Stimulated activated CD4-positive, alpha-beta T cell treated with anti-CD3 and anti-CD28 coated beads, Interleukin-12 subunit alpha, Interleukin-12 subunit beta, amount 100 ng/mL, for 4 hours (primary cell): ENCODE results near the gene ABR.

ENCODE experiments used
- DNase-seq: peaks from one replicate; pipeline ENCODE4 v3.0.0-alpha.2; 2020

Gene ABR

DNA sequence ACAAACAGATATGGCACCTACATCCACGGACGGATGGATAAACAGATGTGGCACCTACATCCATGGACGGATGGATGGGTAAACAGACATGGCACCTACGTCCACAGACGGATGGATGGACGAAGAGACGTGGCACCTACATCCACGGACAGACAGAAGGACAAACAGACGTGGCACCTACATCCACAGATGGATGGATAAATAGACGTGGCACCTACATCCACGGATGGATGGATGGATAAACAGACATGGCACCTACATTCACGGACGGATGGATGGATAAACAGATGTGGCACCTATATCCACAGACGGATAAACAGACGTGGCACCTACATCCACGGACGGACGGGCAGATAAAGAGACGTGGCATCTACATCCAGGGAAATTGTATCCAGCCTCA, 137.3 kb downstream of the ABR start:
- DNase-seq: no peak

DNA sequence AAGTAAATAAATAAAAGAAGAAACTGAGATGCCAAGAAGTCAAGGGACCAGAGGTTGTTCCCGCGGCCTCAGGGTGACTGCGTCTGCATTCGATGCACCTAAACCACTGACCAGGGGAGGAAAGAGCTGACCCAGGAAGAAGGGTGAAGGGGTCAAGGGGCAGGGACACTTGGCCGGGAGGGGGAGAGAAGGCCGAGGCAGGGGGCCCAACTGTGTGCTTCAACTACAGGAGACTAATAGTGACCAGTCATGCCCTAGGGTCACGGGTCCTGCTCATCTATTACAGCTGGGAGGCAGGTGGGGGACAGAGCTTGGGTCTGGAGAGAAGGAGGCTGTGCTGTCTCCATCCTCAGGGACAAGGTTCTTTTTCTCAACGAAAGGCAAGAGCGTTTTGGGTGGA, 138.0 kb downstream of the ABR start:
- DNase-seq: no peak

DNA sequence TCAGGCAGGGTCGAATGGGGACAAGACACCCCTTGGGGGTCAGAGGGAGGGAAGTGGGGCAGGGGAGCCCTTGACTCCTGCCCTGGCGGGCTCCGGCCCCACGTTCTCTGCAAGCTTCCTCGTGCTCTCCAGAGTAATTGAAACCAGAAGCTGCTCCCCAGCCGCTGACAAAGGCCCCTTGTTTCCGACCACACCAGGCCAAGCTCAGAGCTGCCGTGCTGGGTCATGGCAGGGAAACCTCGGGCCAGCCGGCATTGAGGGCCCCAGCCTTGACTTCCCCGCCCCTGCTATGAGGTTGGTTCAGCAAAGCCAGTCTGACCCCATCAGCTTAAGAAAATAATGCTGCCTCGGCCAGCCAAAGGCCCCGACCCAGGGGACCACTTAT, 139.6 kb downstream of the ABR start:
- DNase-seq: no peak

DNA sequence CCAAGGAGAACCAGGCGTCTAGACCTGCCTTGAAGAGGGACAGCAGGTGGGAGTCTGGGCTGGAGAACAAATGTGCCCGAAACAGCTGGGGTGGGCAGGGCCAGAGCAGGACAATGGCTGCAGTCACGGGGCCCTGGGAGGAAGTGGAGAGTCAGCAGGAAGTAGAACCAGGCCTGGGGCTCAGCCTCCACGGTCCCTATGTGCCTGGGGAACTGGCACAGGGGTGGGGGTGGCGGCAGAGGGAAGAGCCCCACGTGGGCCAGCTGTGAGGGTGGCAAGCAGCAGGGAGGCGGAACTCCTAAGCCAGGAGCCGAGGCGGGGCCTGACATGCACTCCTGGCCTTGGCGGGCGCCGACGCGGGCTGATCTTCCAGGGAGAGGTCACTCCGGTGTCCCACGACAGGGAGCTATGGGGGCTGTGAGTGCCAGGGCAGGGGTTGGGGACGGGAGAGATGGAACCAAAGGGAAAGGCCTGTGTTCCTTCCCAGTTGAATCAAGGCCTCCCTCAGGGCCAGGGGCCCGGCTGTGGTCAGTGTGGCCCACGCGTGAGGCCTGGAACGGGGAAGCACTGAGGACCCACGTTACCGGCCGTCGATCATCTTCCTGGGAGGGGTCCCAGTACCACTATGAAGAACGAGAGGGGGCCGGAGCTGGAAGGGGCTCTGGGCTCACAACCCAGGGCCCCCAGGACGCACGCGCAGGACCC, 140.1 kb downstream of the ABR start:
- DNase-seq: no peak

DNA sequence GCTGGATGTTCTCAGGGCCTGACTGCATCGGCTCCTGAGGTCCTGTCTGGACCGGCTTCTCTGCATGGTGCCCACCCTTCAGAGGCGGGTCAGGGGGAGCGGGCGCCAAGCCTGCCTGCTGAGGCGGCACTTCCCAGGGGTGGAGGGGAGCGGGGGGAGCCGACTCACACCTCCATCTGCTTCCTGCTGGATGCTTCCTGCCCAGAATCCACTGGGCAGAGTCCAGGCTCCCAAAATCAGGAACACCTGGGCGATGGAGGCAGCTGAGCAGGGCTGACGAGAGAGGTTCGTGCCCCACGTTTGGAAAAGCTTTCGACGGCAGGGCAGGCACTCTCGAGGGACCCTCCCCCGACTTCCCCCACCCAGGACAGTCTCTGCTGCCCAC, 140.7 kb downstream of the ABR start:
- no peak for DNase-seq

DNA sequence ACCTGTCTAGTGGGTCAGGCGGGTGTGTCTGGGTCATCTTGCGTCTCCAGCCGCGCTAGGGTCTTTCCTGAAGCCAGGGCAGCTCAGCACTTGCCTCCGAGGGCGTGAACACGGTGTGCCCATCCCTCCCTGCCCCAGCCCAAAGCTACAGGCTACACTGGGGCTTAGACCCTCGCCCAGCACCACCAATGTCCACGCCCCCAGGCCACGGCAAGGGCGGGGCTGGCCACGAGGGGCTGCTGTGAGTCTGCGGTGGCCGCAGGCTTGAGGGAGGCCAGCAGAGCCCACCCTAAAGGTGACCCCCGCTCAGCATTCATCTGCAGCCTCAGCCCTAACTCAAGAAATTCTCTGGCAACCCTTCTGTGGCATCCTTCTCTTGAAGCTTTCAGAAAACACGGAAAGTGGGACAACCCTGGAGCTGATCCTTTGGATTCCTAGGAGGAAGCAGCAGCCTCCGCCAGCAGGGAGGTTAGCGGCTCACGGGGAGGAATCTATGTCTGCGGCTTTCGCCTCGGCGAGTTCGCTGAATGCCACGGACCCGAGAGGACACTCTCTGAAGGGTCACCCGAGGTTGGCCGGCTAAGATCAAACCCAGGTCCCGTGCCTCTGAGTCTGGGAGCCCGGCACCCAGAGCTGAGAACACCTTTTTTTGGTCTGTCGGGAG, 141.2 kb downstream of the ABR start:
- DNase-seq: no peak

DNA sequence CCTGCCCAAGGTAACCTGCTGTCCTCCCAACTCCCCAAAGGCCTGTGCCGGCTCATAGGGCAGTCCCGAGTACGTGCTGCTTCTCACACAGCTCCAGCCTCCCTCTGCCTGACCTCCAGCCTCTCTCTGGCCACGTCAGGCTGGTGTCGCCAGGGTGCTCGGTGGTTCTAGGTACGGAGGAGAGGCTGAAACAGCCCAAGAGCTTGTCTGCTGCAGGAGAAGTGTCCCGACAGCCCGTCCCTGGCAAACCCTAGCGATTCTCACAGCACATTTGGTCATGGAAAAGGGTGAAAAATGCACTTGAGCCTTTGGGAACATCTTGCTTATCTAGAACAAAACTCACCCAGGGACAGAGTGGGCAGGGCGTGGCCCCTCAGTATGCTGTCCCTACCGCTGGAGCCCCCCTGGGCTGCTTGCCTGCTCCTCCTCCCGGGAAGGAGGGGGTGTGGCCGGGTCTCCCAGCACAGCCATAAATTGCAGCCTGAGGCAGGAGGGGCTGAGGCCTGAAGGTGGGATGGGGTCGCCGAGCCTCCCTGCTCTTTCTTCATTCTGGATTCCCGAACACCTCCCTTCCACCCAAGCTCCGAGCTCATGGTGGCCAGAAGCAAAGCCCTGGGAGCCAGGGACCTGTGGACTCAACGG, 142.4 kb downstream of the ABR start:
- DNase-seq: no peak

DNA sequence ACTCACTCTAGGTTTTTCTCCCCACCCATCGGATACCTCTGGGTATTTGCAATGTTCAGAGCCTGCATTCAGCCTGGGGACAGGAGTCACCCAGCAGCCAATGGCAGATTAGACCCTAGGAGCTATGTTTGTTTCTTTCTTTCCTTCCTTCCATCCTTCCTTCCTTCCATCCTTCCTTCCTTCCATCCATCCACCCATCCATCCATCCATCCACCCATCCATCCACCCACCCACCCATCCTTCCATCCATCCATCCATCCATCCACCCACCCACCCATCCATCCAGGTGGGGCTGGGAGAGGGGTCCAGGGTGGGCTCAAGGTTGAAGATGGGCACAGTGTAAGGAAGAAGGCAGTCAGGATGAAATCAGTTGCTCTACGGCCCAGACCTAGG, 142.9 kb downstream of the ABR start:
- no peak for DNase-seq

DNA sequence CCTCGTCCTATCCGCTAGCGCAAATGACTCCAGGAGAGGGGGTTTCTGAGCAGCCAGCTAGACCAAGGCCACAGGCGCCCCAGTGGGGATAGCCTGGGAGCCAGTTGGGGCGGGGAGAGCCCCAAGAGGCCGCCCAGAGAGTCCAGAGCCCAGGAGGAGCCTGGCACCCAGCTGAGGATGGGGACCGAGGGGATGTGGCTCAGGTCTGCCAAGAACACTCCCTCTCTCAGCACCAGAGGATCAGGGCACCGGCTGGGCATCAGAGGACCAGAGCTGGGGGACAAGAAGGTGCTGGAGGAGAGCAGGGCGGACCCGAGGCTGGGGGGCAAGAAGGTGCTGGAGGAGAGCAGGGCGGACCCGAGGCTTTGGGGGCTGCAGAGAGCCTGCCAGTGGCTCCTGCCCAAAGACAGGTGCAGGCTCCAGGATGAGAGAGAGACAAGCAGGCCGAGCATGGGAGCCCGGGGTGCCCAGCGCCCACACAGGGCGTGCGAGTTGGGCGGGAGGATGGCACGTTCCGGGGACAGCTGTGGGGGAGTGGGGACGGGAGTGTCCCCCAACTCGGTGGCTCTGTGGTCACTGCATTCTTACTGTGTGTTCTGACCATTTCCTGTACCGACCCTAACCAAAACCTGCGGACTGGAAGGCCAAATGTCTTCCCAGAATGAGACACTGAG, 143.5 kb downstream of the ABR start:
- DNase-seq: no peak

DNA sequence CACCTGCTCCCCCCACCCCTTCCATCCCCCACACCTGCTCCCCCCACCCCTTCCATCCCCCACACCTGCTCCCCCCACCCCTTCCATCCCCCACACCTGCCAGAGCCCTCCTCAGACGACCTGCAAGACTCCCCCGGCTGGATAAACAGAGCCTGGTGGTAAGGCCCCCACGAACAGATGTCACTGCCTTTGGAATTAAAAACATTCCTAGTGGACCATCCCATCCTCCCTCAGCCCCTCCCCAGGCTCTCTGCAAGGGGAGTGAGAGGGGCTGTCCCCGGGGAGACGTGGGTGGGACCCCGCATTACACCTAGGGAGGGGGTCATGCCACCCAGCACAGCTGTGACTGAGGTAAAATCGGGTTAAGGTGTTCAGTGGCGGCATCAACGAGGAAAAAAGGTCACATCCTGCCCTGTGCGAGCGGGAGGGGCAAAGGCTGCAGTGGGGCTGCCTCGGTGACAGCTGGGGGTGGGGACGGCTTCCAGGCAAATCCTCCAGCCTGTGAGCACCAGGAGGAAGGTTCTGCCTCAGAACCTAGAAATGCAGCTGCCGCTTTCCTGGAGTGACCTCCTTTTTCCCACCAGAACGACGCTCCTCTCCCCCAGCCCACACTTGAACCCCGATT, 144.1 kb downstream of the ABR start:
- no peak for DNase-seq

DNA sequence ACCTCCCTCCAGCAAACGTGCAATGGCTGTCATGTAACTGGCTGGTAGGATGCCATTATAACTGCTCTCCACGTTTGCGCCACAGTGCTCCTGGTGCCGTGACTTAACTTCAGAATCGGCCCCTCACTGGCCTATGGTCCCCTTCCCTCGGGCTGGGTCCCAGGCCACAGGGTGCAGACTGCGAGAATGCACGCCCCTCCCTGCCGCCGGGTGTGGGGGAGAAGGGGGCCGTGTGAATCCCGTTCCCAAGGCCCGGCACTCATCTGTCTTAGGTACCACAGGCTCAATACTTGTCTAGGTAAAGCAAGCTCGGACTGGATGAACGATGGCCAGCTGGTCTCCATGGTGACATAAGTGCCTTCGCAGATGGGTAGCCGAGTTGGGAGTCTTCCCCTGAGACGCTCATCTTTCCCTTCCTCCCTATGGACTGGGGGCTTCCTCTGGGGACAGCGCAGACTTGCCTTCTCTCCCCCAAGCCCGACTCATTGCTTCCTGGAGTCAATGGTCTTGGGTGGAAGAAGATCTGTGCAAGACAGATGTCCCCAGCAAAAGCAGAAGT, 145.1 kb downstream of the ABR start:
- DNase-seq: no peak

DNA sequence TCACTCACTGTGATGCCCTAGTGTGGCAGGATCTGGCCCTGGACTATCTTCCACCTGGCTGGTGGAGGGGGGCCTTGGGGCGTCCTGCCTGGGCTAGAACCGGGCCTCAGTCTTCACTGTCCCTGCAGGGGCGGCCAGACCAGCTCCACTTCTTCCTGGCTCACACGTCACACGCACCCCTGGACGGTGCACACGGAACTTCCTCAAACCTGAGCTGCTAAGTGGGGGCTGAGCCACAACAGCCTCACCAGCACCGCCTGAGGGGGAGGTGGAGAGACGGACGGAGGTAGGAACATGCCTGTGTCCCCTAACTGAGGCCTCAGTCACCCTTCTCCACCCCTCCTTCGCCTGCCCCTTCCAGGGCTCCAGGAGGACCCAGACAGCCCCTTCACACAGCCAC, 146.3 kb downstream of the ABR start:
- no peak for DNase-seq

DNA sequence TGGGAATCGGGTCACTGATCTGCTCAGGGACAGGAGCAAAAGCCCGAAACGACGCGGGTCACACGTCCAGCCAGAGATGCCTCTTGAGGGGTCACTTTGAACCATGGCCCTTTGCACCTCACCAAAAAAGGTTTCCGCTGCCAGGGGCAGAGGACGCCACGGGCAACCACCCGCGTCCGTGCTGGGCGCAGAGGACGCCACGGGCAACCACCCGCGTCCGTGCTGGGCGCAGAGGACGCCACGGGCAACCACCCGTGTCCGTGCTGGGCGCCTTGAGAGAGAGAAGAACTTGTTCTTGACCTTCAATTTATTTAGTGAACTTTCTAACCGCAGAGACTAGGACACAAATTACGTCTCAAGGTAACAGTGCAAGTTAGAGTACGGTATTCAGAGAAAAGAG, 147.4 kb downstream of the ABR start:
- no peak for DNase-seq

DNA sequence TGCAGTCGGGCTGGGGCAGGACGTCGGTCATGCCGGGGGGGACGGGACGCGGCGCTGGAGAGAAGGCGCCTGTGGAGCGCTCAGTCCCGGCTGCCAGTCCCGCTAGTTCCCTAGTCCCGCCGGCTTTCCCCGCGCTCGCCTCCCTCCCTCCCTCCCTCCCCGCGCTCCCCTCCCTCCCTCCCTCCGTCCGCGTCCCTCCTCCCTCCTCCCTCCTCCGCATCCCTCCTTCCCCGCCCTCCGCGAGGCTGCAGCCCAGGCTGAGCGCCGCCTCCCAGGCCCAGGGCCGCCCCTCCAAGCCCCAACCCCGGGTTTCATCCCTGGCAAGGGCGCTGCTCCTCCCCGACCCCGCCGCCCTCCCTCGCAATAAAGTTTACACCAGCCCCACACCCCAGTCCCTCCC, 148.1 kb downstream of the ABR start:
- no peak for DNase-seq

DNA sequence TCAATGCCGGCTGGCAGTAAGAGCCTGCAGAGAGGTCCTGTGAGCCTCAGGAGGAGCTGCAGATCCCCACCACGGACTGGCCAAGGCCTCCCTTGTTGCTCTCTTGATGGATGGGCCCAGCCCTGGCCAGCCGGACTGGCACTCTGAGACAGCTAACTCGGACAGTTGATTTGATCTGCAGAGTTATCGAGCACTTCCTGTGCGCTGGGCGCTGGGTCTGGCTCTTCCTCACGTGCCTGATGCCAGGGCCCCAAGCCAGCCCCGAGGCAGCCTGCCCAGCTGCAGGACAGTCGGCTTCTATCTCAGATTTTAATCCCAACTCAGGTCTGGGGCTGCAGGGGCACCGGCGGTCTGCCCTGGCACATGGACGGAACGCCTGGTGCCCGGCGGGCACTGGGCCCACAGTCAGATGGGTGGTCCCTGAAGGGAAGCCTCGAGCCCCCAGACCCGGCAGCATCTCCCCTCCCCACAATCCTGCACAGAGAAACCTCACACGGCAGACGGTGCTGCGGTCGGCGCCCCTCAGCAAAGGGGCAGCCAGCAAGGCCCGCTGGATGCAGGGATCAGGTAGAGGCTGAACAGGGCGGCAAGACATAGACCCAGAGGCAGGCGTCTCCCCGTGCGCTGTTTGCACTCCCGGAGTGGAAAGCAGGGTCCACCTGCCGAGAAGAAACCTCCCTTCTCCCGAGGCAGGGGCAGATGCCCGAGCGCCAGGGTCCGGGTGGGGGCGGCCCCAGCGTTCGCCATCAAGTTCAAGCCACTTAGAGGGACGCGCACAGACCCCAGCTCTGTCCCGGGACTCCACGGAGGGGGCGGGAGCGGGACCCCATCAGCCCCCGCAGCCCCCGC, 148.9 kb downstream of the ABR start:
- DNase-seq: no peak

DNA sequence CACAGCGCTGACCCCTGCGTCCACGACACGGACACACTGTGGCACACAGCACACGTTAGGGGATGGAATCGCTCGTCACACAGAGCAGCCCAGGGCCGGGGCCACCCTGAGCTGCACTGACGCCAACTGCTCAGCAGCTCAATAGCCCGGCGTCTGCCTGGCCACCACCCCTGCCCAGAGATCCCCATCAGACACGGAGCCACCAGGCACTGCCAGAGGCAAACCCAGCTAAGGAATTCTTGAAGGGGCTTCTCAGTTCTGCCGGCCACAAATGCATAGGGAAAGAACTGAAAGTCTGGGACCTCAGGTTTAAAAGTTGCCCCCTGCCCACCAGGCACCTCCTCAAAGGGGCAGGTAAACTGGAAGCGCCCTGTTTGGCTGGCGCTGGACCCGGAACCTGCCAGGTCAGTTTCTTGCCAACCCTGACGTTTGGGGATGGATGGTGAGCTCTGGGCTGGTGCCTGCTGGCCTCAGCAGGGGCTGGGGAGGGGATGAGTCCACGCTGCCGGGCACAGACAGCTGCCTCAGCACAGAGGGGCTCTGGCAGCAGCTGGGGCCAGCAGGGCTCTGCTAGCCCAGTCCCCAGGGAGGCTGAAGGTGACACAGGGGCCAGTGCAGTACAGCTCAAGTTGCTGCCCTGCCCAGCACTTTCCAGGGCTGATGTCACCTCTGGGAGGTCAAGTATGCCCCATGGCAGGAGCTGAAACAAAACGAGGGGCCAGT, 149.7 kb downstream of the ABR start:
- no peak for DNase-seq

DNA sequence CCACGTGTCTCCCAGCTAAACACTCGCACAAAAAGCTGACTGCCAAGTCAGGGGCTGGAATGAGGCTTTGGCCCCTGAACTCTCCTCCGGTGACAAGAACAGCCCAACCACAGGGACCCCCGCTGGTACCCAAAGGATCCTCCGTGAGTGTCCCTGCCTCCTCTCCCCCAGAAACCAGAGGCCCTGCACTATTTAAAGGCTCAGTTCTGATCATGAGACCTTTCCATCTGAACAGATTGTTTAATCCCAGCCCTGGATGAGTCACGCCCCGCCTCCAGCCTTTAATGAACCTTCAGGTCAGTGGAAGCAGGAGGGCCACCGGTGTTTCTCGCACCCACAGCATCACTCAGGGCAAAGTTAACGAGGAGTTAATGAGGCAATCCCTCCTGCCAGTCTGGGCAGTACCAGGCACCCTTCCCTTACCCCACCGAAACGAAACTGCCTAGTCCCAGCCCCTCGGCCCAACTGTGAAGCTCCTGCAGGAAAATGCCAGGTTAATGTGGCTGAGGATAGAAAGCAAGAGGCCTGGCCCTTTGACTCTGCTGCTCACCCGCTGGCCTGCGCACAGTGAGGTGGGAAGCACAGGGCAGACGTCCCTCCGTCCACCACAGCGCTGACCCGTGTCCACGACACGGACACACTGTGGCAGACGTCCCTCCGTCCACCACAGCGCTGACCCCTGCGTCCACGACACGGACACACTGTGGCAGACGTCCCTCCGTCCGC, 150.4 kb downstream of the ABR start:
- no peak for DNase-seq

DNA sequence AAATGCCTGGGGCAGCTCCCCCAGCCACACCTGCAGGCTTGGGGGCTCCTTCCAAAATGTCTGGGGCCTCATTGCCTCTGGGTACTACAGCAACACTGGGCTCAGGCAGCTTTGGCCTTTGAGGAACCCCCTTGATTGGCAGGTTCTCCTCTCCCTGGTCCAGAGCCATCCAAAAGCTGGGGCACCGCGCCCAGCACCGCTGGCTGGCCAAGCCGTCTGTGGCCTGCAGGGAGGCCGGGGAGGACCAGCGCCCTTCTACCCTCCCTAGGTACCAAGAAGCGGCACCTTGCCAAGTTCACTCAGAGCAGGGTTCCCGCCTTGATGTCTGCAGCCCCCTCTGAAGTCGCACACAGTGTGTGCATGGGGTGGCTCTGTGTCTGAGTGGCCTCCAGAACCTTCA, 152.7 kb downstream of the ABR start:
- DNase-seq: no peak

DNA sequence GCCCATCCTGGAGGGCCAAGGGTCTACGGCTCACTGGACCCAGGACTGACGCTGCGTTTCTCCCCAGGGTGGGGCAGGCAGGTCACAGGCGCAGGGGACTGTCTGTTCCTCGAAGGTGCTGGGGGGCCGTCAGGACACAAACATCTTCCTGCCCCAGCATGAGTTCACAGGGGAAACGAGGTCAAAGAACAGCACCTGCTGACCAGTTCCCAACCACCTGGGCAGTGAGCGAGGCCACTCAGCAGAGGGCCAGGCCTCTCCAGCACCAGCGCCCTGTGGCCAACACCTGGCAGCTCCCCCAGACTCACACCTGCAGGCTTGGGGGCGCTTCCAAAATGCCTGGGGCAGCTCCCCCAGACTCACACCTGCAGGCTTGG, 153.2 kb downstream of the ABR start:
- DNase-seq: no peak

DNA sequence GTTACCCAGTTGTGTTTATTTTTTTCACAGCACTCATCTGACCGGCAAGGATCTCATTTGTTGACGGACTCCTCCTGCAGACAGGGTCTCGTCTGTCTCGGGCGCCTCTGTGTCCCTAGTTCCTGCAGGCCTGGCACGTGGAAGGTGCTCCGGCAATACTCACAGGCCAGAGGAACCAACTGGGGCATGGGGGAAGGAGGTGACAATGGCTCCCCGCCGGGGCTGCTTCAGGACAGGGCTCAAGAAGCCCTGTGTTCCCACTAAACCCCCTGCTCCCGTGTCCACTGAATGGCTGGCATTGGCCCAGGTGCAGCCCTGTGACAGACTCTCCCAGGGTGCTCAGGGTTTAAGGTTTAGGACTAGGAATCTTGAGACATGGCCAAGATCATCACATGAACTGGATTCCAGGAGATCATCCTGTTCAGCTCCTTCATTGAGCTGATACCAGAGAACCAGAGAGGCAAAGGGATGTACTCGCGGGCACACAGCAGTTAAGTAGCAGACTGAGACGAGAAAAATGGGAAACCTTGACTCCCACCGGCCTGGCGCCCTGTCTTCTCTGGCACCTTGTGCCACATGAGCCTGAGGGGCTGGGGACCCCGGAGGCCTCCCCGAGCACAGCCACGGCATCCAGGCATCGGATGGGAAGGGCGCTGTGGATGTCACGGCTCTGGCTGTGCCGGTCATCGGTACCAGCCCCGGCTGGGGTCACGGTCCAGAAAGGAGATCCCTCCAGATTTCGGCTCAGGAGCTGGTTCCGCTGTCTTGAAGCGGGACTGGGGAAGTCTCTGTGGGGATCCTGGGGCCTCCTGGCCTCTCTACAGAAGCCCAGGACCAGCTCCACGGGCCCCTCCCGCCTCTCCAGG, 153.8 kb downstream of the ABR start:
- DNase-seq: no peak
